Loucy (cell line): ENCODE results near the gene SEMA5B.

Experiments used
- EZH2phosphoT487 ChIP-seq: fragments of 200-600 bp; IDR thresholded peaks from 2 replicates; pipeline ENCODE4 v1.6.1; 2018; ENCODE audit warnings: antibody characterized with exemption, mild to moderate bottlenecking, moderate library complexity, borderline replicate concordance
- TF ChIP-seq, protein P1 (sequence below): fragments of 200-600 bp; sonication (generic); conservative IDR thresholded peaks from 2 replicates; pipeline ENCODE4 v1.5.1; 2014; ENCODE audit warnings: mild to moderate bottlenecking, antibody characterized with exemption, low read length

- TF ChIP-seq, protein P1, sequence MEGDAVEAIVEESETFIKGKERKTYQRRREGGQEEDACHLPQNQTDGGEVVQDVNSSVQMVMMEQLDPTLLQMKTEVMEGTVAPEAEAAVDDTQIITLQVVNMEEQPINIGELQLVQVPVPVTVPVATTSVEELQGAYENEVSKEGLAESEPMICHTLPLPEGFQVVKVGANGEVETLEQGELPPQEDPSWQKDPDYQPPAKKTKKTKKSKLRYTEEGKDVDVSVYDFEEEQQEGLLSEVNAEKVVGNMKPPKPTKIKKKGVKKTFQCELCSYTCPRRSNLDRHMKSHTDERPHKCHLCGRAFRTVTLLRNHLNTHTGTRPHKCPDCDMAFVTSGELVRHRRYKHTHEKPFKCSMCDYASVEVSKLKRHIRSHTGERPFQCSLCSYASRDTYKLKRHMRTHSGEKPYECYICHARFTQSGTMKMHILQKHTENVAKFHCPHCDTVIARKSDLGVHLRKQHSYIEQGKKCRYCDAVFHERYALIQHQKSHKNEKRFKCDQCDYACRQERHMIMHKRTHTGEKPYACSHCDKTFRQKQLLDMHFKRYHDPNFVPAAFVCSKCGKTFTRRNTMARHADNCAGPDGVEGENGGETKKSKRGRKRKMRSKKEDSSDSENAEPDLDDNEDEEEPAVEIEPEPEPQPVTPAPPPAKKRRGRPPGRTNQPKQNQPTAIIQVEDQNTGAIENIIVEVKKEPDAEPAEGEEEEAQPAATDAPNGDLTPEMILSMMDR, result no peak
- TF ChIP-seq EZH2phosphoT487, result no peak
These were observed 21.1 kb upstream of the SEMA5B start for GRCh38 chr3:123048480-123049237.
